ENCODE measurements around the gene OSBPL6.

The OSBPL6 gene

DNA sequence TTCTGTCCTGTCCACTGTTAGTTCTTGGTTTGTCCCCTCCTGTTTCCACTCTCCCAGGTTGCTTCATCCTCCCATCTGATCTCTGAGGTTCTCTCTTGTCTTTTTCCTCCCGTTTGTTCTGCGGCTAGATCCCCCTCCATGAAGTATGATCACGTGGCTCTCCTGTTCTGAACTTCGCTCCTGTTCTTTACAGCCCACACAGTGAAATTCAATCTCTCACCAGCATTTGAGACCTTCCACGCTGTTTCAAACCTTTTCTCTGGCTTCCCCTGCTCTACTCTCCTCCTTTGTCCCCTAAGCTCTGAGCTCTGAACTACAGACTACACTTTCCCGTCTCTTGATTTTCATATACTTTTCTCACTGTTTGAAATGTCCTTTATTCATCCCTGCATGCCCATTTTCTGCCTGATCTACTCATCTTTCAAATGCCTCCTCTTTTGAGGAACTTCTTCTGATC is 83.5 kb downstream of the OSBPL6 start:
- no peak for DNase-seq

DNA sequence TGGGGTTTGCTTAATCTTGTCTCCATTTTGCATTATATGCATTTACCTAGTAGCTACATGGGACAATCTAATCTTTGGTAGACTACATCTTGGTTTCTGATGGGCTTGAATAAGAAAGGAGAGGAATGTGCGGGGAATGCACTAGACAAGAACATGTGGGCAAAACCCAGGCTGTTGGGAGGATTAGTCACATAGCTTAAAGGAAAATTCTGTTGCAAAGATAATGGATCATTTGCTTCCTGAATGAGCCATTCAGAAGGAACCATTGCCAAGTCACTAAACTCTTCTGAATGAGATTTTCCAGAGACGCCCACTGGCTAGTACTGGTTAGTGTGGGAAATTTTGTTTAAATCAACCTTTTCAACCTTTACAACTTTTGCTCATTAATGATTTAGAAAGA is 84.8 kb downstream of the OSBPL6 start:
- DNase-seq, result no peak

DNA sequence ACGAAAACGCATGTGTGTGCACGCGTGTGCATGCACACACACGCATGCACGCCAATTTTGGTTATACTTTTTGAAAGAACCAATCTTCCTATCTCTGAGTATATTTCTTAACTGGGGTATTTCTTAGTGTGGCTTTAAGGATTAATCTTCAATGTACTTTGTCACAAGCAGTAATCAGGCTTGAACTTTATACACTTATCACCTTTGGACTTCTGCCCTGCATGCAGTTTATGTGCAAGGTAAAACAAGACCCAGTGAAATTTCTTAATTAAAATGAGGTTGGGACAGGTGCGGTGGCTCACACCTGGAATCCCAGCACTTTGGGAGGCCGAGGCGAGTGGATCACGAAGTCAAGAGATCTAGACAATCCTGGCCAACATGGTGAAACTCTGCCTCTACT is 85.3 kb downstream of the OSBPL6 start:
- no peak for DNase-seq

DNA sequence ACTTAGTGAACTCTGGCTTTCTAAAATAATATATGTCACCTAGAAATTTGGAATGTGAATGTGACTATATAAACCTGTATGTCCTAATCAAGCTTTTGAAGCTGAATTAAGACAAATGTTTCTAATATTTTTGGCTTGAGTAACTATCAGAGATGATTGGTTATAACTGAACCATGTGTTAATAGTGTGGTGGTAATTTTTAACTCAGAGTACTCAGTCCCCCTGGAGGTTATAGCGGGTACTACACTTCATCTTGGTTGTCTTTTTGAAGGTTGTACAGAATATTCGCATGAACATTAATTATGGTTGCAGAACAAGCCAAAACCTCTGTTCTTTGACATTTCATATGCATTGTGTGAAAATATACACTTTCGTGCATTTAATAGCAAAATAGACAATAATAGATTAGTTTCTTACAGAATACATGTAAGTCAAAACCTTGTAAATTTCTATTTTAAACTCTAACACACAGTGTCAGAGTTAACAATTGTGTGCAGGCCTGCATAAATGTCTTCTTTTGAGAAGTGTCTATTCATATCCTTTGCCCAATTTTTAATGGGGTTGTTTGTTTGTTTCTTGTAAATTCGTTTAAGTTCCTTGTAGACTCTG is 86.0 kb downstream of the OSBPL6 start:
- DNase-seq, result peak; percentile 10

DNA sequence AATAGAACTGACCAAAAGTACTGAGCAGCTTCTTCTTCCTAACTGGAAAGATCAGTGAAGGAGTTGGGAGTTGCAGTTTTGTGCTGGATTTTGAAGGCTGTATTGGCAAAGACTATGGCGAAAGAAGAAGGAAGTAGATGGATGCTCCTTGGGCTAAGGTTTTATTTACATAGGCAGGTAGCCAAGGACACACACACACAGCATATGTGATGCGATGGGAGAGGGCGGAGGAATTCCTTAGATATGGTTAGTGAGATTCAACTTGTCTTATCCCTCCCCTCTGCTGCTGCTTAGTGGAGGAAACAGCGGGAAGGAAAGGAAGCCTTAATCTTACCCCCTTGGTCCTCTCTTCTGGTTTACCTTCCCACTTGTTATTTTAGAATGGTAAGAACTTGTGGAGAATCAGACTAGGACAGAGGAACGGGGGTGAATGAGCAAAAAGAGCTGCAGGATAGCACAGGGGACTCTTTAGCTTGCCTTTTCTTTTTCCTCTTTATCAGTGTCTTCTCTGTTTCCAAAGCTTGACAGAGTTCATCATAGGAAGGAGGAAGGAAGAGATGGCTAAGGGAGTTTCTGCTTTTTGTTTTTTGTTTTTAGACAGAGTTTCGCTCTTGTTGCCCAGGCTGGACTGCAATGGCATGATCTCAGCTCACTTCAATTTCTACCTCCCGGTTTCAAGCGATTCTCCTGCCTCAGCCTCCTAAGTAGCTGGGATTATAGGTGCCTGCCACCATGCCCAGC is 87.9 kb downstream of the OSBPL6 start:
- no peak for DNase-seq

DNA sequence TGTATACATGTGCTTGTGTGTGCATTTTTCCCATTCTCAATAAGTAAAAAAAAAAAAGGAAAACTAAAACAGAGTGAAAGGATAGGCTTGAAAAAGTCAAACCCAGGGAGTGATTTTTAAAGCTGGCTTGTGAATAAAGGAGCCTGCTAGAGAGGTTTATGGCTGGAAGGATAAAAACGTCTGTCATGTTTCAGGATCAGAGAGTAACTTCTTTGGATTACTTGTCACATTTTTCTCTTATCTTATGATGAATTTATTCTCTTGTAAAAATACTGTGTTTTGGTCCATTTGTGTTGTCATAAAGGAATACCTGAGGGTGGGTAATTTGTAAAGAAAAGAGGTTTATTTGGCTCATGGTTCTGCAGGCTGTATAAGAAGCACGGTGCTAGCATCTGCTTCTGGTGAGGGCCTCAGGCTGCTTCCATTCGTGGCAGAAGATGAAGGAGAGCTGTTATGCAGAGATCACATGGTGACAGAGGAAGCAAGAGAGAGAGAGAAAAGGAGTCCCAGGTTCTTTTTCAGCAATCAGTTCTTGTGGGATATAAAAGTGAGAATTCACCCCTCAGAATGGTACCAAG is 89.1 kb downstream of the OSBPL6 start:
- no peak for DNase-seq

DNA sequence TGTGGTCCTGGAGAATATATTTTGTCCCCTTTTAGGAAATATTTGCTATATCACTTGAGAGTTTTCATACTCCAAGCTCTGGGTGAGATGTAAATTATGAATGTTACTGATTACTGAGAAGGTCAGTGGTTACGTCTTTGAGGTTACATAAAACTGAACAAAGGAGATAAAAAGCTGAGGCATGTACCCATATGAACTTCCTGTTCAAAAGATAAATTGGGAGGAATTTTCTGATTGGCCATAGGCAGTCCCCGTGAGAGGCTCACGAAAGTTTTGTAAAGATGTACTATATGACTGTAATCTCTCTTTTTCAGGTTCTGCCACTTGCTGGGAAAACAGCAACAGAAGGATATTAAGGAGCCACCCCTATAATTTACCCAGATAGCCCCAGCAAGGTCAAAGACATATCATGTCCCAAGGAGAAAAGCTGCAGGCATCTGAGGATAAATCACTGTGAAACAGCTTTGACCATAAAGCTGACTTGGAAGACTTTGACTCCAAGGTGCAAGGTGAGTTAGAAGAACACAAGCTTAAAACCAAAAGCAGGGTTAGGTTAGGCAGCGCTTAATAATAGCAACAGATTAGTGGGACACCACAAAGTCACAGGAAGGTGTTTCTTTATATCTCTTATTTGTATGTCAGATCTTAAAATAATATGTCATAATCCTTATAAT is 90.4 kb downstream of the OSBPL6 start:
- no peak for DNase-seq

DNA sequence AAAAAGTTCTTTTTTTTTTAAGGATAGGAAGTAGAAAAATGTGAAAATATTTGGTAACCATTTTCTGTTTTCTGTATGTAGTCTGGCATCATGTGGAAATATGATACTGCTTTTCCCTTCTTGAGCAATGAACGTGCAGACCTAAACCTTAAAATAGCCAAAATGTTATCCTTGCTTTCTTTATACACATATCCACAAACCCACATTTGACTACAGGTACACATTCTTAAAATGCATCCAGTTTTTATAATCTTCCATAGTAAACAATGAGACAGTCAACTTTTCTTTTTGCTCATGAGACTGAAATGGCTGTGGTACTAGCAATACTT is 90.9 kb downstream of the OSBPL6 start:
- DNase-seq, result no peak

DNA sequence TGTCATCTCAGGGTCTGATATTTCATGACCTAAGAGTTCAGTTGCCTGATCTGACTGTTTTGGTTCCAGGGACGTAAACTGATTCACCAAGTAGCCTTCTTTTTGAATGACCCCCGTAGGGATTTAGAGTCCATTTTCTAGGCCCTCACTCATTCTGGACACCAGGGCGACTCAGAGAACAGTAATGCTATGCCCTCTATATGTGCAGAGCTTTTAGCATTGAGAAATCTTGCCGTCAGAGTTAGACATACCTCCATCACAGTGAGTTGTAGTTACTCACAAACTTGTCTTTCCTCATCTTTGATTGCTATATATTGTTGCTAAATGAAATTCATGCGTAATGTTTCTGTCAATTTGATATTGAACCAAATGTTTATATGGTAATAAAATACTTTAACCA is 92.3 kb downstream of the OSBPL6 start:
- no peak for DNase-seq

DNA sequence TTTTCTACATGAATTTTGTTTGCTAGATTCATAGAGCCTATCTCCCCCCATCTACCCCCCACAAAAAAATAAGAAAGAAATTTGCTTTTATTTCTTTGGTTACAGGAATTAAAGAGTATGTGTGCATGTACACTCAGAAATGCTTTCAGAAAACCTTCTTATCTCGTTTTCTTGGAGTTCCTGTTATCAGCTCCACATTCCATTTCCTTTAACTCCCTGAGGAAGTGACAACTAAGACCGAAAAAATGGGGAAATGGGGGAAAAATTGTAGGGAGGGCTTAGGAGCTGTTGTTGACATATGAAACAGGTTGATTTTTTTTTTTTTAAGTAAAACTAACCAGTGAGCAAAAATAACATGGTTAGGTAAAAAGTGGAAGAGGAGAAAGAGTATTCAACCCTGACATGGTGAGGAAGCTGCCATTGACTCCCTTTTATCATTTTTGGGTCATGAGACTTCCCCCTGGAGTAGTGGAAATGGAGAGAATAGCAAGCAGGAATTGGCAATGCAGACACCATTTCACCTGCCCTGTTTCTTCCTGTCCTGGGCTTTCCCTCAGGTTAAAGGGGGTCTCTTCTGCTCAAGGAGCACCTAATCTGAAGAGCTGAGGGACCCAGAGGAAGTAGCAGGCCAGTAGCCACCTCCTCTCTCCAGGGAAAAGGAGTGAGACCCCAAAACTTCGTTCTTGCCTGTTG is 93.5 kb downstream of the OSBPL6 start:
- no peak for DNase-seq

DNA sequence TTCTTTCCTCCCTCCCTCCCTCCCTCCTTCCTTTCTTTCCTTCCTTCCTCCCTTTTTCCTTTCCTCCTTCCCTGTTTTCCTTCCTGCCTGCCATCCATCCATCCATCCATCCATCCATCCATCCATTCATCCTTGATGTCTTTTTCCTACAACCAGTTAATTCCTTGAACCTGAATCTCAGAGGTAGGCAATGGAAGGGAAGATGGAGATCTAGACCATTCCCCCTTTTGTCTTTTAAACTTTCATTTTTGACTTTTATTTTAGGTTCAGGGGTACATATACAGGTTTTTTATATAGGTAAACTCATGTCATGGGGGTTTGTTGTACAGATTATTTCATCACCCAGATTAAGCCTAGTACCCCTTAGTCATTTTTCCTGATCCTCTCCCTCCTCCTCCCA is 97.4 kb downstream of the OSBPL6 start:
- no peak for DNase-seq

DNA sequence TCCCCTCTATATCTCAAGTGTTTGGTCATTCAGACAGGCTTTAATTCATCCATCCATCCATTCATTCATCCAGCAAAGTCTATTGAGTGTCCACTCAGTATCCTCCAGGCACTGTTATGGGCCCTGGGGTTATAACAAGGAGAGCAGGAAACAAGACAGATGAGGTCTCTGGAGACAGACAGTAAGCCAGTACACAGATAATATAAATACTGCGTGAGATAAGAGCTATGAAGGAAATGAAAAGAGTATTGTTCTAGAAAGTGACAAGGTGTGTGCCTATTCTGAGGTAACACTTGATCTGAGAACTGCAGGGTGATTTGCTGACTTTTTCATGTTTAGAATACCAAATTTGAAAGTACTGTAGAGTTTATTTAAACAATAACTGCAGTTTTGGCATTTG is 98.3 kb downstream of the OSBPL6 start:
- DNase-seq, result no peak

DNA sequence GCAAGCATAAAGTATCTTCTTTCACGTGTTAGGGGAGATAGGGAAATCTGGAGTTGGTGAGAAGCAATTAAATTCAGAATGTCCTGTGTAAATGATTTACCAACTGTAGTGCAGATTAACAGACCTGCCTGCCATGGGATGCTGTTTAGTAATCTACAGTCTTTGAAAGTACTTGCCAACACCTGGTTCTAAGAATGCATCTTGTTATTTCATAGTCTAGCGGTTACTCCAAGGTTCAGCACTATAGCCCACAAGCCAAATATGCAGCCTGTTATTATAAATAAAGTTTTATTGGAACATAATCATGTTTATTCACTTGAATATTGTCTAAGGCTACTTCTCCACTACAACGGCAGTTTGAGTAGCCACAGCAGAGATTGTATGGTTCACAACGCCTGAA is 100.8 kb downstream of the OSBPL6 start:
- DNase-seq, result no peak

DNA sequence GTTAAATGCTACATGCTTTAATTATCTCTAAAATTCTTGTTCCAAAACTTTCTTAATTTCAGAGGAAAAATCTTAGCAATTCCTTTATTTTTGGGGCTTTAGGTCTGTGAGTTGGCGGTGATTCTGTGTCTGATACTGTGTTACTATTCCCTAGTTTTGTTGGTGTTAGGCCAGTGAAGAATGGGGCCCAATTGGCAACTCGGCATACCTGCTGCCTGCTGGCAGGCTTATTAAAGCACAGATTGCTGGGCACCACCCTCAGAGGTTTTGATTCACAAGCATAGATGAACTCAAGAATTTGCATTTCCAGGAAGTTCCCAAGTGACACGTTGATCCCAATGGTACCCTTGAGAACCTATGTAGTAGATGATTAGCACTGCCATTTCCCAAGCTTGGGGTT is 101.6 kb downstream of the OSBPL6 start:
- no peak for DNase-seq

DNA sequence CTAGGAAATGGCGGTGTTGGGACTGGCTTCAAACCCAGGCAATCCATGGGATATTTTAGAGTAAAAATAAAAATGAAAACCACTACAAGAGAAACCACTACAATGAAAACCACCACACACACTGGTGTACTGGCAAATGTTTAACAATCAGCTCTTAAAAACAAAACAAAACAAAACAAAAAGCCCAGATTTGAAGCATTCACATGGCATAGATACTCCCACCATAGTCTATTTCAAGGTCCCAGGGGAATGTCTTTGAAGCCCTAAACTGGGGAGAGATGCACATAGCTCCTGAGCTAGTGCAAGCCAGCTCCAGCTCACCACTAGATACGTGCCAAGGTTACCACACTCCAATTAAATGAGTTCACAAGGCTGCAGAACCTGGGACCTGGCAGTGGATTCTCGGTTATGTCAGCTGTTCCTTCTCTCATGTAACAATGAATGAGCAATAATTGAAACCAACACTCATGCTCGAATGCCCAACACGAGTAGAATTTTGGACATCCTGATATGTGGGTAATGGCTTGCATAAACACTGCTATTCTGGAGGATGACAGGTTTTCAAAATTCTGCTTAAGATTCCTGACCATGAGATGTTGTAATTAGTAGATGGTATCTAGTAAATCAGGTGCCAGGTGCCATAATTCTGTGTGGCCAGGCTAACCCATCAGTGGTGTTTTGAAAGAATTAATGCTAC is 102.2 kb downstream of the OSBPL6 start:
- DNase-seq, result no peak

DNA sequence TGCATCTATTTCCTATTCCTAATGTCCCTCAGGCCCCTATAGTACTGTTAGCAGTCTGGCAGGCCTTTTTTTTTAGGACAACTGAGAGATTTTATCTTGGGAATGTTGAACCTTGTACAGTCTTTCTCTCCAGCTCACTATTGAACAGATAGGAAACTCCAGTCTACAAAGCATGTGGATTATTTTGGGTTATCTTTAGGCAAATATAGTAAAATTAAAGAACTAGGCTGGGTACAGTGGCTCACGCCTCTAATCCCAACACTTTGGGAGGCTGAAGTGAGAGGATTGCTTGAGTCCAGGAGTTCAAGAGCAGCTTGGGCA is 102.7 kb downstream of the OSBPL6 start:
- DNase-seq, result no peak

DNA sequence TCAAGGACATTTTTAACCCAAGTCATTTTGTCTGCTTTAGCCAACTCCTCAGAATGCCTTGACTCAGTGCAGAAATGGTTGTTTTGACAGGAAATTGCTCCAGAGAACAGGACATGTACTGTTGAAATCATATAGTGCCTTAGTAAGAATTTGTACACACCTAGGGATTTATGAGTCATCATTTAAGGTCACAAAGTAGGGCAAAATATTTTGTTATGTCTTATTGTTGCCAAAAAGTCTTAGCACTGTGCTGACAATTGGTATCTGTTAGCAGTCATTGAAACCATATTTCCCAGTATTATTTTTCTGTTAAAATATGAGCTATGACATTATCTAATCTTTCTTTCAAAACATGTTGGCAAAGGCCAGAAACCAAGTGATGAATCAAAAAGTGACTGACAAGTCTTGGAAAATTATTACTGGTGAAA is 104.5 kb downstream of the OSBPL6 start:
- DNase-seq, result no peak

DNA sequence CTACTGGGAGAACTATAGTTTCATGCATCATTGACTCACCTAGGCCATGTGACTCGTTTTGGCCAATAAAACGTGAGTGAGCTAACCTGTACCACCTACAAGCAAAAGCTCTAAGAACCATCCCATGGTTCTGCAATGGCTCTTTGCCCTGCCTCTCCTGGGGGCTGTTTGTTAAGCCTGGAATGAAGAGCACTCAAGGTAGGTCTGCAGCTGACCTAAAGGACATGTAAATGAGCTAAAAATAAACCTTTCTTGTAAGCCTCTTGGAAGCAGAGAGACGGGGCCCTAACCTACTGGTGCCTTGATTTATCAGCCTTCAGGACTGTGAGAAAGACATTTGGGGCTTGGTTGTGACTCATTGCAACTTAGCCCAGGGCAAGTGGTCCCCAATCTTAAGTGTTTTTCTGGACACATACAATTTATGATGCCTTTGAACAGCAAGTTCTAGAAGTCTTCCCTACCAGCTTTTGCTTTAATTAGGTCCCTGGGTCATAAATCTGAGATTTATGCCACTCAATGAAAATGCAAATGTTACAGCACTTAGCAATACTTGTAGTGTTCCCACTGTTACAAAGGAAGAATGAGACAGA is 107.4 kb downstream of the OSBPL6 start:
- DNase-seq, result no peak

DNA sequence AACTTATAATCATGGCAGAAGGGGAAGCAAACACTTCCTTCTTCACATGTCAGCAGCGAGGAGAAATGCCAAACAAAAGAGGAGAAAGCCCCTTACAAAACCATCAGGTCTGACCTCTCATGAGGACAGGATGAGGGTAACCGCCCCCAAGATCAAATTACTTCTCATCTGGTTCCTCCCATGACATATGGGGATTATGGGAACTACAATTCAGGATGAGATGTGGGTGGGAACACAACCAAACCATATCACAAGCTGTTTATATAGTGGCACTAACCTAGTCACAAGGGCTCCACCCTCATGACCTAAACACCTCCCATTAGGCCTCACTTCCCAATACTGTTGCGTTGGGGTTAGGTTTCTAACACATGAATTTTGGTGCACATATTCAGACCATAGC is 110.0 kb downstream of the OSBPL6 start:
- no peak for DNase-seq

DNA sequence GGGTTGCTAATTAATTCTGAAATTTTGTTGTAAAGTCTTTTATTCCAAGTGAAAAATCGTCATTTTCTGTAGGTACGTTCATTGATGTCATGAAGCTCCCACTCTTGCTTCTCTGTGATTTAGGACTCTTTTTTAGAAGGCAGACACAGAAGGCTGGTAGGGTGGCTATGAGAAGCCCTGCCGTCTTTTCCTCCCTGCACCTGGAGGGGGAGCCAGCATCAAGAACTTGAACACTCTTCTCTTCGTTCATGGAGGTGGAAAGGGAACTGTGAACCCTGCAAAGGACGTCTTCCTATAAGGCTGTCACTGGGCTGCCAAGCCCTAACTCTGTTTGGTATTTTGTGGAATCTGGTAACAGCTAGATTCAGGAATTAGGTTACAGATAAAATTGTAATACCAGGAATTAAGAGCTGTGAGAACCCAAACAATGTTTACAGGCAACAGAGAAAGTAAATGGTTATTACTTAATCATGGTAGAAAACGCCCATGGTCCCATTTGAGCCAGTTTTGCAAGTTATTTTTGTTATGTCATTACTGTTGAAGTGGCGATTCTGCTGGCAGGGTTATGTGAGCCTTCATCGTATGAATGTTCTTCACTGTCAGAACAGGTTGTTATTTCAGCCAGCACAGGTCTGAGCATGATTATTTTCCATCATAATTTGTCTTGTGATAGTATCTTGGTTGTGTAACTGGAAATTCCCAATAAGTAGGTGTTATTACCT is 112.2 kb downstream of the OSBPL6 start:
- peak; percentile 9 for DNase-seq

DNA sequence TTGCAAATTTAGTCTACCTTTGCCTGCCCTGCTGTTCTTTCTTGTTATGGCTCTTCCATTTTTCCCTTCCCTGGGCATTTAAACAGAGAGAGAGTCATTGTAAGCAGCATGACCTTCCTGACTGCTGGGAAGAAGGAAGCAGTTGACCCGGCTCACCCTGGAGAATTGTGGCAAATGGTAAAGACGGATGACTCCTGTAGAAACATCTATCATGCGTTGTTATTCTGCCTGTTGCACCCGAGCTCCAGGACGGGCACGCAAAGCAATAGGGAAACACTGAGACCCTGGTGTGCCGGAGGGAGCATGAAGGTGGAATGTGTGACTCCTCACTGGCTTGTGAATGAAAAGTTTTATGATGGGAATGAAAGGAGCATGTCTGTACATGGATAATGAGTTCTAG is 113.3 kb downstream of the OSBPL6 start:
- DNase-seq, result no peak

DNA sequence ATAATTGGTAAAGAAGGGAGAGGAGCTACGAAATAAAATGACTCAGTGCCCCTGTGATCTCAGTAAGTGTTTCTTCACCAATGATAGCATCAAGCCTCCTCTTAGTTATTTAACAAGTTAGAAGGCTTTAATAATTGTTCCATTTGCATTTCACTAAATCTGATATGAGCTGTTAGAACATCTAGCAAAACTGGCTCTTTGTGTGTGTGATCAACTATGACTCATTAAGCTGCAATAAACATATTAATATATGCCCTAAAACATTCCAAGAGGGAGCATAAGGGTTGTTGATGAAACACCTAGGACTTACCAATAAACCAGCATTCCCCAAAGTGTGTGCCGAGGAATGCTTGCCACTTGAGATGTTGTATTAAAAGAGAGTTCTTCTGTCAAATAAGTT is 115.2 kb downstream of the OSBPL6 start:
- no peak for DNase-seq
